ENCODE data around the gene COL28A1.

DNA sequence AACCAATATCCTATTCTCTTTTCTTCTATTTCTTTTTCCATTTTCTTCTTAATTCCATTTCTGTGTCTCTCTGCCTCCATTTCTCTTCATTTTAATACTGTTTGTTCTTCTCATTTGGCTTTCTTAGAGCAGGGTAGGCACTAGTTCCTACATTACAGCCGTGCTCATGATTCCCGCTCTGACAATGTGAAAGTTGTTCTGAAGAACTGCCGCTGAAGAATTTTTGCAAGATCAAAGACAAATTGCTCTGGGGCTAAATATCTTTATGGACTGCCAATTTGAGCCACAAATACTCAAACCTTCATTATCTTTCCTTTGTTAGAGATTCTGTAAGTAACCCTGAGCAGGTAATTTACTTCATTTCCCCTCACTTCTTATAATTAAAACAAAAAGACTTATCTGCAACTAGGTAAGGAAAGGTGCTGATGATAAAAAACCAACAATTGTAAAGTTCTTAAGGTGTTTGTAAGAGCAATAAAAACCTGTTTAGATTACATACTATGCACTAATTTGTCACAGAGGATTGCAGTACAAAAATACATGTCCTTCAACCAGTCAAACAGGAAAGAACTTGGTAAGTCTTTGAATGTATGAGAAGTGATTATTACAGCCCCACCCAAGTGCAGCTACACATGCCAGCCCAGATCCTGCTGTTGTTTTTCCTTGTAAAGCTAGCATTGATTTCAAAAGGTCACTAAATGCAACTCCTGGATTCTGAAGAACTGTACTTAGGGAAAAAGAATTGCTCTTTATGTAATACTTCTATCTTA lies 127.5 kb downstream of the COL28A1 start:
- TF ChIP-seq, protein P1, sequence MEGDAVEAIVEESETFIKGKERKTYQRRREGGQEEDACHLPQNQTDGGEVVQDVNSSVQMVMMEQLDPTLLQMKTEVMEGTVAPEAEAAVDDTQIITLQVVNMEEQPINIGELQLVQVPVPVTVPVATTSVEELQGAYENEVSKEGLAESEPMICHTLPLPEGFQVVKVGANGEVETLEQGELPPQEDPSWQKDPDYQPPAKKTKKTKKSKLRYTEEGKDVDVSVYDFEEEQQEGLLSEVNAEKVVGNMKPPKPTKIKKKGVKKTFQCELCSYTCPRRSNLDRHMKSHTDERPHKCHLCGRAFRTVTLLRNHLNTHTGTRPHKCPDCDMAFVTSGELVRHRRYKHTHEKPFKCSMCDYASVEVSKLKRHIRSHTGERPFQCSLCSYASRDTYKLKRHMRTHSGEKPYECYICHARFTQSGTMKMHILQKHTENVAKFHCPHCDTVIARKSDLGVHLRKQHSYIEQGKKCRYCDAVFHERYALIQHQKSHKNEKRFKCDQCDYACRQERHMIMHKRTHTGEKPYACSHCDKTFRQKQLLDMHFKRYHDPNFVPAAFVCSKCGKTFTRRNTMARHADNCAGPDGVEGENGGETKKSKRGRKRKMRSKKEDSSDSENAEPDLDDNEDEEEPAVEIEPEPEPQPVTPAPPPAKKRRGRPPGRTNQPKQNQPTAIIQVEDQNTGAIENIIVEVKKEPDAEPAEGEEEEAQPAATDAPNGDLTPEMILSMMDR (IDR thresholded peaks at IDR 0.05; ENCODE audit: low read depth, low read length, missing input control), result no peak
- TF ChIP-seq JUND (IDR thresholded peaks at IDR 0.05) (no peak), RAD21 (IDR thresholded peaks at IDR 0.05) (no peak), TAF1 (conservative IDR thresholded peaks at IDR 0.05) (no peak)

Data from liver (tissue), 3 donors.